ENCODE results near the gene LSM12. TPM values are rescaled to one million over a fixed set of nuclear protein-coding genes. Genes with fewer than 3 reads are reported as not detected.

Gene LSM12
- 40.5 and 82.8 TPM in 2 replicates for total RNA-seq

DNA sequence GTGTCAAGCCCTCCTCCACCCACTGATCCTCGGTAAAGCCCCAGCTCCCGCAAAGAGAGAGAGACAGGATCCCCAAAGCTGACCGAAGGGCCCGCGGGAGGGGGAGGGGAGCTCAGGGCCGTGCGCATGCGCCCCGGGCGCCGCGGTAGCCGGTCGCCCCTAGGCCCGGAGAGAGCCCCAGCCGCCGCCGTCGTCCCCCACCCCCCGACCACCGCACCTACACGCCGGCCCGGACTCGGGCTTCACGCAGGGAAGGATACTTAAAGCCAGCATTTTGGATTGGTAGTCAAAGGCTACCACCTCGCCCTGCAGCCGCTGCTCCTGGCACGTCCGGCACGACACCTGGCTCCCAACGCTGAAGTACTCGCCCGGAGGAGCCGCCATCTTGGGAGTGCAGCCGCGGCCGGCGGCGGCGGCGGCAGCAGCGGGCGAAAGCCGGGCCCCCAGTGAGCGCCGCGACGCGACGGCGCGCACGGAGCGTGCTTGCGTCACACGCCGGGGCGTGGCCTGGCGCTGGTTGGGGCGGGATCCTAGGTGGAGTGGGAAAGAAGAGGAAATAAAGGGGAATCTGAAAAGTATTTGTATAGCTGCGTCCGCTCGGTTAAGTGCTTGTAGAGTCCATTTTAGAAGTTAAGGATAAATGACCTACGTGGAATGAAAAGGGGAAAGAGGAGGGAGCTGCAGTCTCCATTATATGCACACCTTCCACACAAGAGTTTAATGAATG is at the start of gene LSM12:
LSM12 (minus strand) TSS at position 468 of the 727 bp plus-strand sequence; CDS start at position 384, 84 bp downstream.

DNA sequence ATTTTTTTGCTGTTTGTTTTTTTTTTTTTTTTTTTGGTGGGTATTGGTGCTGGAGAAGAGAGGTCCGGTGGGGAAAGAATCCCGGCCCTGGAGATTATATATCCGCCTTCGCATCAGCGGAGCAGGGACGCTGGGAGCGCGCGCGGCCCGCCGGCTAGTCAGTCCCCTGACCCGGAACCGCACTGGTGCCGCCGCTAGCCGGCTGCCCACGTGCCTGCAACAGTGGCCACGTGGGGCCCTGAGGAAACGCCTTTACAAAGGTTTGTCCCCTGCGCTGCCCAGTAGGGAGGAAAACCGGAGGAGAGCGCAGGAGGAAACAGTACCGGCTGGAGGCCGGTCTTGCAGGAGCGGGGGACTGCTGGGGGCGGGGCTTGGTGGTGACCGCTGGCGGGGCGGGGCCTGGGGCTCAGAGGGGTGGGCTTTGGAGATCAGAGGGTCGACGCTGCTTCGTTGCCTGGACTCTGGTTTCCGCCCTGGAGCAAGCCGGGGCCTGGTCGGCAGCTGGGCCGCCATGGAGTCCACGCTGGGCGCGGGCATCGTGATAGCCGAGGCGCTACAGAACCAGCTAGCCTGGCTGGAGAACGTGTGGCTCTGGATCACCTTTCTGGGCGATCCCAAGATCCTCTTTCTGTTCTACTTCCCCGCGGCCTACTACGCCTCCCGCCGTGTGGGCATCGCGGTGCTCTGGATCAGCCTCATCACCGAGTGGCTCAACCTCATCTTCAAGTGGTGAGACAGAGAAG is 4.2 kb upstream of the LSM12 start, which contains the start of gene G6PC3:
G6PC3 (plus strand) TSS at position 281 of the 743 bp plus-strand sequence; CDS start at position 512, 231 bp downstream.

DNA sequence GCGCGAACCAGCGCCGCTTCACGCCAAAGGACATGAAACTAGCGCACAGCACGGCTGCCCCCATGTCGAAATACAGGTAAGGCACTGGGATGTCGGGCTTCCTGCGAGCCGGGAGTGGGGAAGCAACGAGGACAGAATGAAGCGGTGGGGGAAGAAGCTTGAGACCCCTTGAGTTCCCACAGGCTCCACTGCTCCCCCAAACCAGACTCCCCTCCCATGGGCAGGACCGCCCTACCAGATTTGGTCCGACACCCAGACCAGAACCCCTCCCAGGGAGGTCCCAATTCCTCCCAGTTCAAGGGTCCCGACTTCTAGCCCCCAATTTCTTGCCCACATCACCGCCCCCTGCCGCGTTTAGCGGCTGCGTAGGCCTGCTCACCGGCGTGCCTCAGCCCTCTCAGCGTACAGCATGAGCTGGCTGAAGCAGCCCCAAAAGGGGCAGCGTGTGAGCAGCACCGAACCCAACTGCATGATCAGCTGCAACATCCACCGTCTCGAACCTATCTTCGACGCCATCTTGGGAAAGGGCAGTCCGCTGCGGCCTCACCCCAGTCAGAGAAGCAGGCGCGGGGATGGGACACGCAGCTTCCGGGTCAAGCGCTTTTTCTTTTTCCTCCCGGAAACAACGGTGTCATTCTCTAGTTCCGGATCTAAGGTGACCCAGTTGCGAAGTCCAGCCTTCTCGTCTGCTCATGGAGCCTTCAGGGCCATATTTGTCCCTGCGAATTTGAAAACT is 51.9 kb downstream of the LSM12 start, which contains the start of gene TMEM101:
TMEM101 (minus strand) TSS at position 527 of the 736 bp plus-strand sequence; CDS start at position 516, 11 bp downstream.

DNA sequence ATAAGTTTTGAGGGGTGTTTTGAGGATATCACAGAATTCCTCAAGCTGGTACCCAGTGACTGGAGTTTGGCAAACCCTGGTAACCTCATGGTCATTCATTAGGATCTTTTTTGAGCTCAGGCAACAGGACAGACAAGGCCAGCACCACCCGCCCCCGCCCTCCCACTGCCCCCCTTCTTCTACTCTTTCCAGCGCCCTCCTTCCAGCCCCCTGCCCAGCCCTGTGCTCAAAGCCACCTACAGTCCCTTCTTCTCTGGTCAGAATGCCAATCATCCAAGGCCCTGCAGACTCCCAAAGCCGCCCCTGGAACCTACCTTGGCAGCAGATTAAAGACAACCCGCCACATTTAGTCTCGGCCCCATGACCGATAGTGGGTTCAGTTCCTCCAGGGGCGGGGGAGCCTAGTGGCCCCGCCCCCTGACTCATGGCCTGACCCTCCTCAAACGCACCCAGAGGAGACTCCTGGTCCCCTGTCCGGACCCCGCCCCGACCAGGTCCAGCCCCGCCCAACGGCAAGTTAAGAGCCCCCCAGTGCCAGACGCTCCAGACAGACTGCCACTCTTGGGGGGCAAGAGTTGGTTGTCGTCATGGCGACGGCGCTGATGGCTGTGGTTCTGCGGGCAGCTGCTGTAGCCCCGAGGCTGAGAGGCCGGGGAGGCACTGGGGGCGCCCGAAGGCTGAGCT is 62.3 kb downstream of the LSM12 start, which contains the start of gene NAGS:
NAGS (plus strand) TSS at position 546 of the 684 bp plus-strand sequence; CDS start at position 588, 42 bp downstream.

Small RNAs within 50 kb of the gene (small RNA-seq; reads per million reads assigned to genes)
- not detected for gene RF00012 (ENCODE audit: low replicate concordance)

Other genes starting within 250 kb of the LSM12 start
- gene MPP3, start 233.5 kb downstream of the LSM12 start, total RNA-seq, result 8.8 and 14.3 TPM in 2 replicates
- gene CD300LG, start 219.5 kb downstream of the LSM12 start, total RNA-seq, result not detected in 2 replicates
- gene MPP2, start 159.1 kb downstream of the LSM12 start, total RNA-seq, result 0.43 and 1.3 TPM in 2 replicates
- gene PPY, start 124.2 kb downstream of the LSM12 start, total RNA-seq, result not detected in 2 replicates
- not detected in 2 replicates for gene PYY, start 112.7 kb downstream of the LSM12 start, total RNA-seq
- gene NAGS, start 62.0 kb downstream of the LSM12 start, total RNA-seq, result 0.66 and 1.4 TPM in 2 replicates
- 41.5 and 70.2 TPM in 2 replicates for gene TMEM101, start 51.7 kb downstream of the LSM12 start, total RNA-seq
- 32.8 and 33.7 TPM in 2 replicates for gene G6PC3, start 4.1 kb upstream of the LSM12 start, total RNA-seq
- 58.9 and 66.4 TPM in 2 replicates for gene HDAC5, start 57.0 kb upstream of the LSM12 start, total RNA-seq
- 0.66 and 12.2 TPM in 2 replicates for gene HROB, start 75.3 kb upstream of the LSM12 start, total RNA-seq
- gene ASB16, start 104.0 kb upstream of the LSM12 start, total RNA-seq, result 0.88 TPM in 1 of 2 replicates, not detected in the other
- 27.5 and 31.3 TPM in 2 replicates for gene TMUB2, start 120.3 kb upstream of the LSM12 start, total RNA-seq
- gene ATXN7L3, start 133.2 kb upstream of the LSM12 start, total RNA-seq, result 43.5 and 65.1 TPM in 2 replicates
- gene UBTF, start 153.0 kb upstream of the LSM12 start, total RNA-seq, result 48.4 and 49.2 TPM in 2 replicates
- gene SLC4A1, start 201.5 kb upstream of the LSM12 start, total RNA-seq, result not detected in 2 replicates
- 0.22 TPM in 1 of 2 replicates, not detected in the other for gene RUNDC3A, start 241.9 kb upstream of the LSM12 start, total RNA-seq